Heart right ventricle (tissue), 16 donors: ENCODE results near the gene EEF1AKMT4. TPM values are rescaled to one million over a fixed set of nuclear protein-coding genes. Genes with fewer than 3 reads are reported as not detected.

Experiments
- ATAC-seq, 8 donors: fragments of 200-7000 bp; cut with Tn5 transposase; one replicate each; pipeline ENCODE4 v1.9.1; 2020; ENCODE audit warnings: mild to moderate bottlenecking in 8 of 8, moderate library complexity in 8 of 8, moderate number of reproducible peaks in 1 of 8
- DNase-seq, 2 donors: peaks; one replicate each; pipeline ENCODE4 v3.0.0-alpha.2; 2020
- H3K27ac ChIP-seq, 10 donors: fragments of 200-600 bp; sonication (generic) in 2 of 10; one replicate each; pipeline versions ENCODE4 v1.5.0 to v1.8.0; 2020 to 2022; ENCODE audit warnings: mild to moderate bottlenecking in 3 of 10
- H3K27me3 ChIP-seq, 7 donors: fragments of 200-600 bp; one replicate each; pipeline ENCODE4 v1.8.0; 2021 to 2022; ENCODE audit warnings: mild to moderate bottlenecking in 2 of 7
- H3K36me3 ChIP-seq, 9 donors: fragments of 200-600 bp; sonication (generic) in 1 of 9; one replicate each; pipeline versions ENCODE4 v1.5.0 to v1.8.0; 2020 to 2022; ENCODE audit warnings: mild to moderate bottlenecking in 2 of 9
- H3K4me1 ChIP-seq, 9 donors: fragments of 200-600 bp; sonication (generic) in 1 of 9; one replicate each; pipeline versions ENCODE4 v1.5.0 to v1.8.0; 2020 to 2022; ENCODE audit warnings: mild to moderate bottlenecking in 4 of 9
- H3K4me3 ChIP-seq, 10 donors: fragments of 200-600 bp; sonication (generic) in 2 of 10; one replicate each; pipeline versions ENCODE4 v1.5.0 to v1.8.0; 2020 to 2022; ENCODE audit warnings: mild to moderate bottlenecking in 7 of 10, moderate library complexity in 2 of 10
- H3K9me3 ChIP-seq, 11 donors: fragments of 200-600 bp in 10 of 11; sonication (generic) in 2 of 11; one replicate each; pipeline versions ENCODE4 v1.5.0 to v1.8.0; 2013 to 2022; ENCODE audit warnings: mild to moderate bottlenecking in 2 of 11, control low read depth in 1 of 11, moderate library complexity in 1 of 11
- WGBS, 2 donors: extraction: QIAGEN DNeasy Blood & Tissue Kit; methylation state at CpG; one replicate each; pipeline ENCODE4 v1.1.7; 2013; ENCODE audit warnings: inconsistent platforms in 1 of 2; 5-methylcytosine and 5-hydroxymethylcytosine counted together
- intact Hi-C, 10 donors: fragments of 100-400 bp; cut with DNase I; formaldehyde crosslinking; loops; one replicate each; pipeline versions ENCODE4 v1.11.1 to v1.14.2; 2022
- long read RNA-seq, 3 donors: library from polyadenylated mRNA; unstranded; transcript quantifications; one replicate each; pipeline ENCODE4 v2.0.0, GENCODE V29; 2020 to 2021
- polyA plus RNA-seq, 2 donors: library from polyadenylated mRNA; stranded (reverse); fragments of 200-250 nt; gene quantifications; one replicate each; pipeline ENCODE4 v1.2.3, GENCODE V29; 2013
- total RNA-seq, 10 donors: library from RNA; stranded (reverse); fragmentation: NEBNext Ultra II Directional in 3 of 10; extraction: Animal tissue kit (Norgen Biotek cat#: 25700) in 3 of 10; gene quantifications; one replicate each; pipeline versions ENCODE4 v1.2.1 to v1.2.4, GENCODE V29; 2021 to 2023
- TF ChIP-seq, protein P1 (sequence below), 9 donors: fragments of 200-600 bp; sonication (generic) in 2 of 9; IDR thresholded peaks; one replicate each; pipeline versions ENCODE4 v1.5.0 to v1.8.0; 2021 to 2022; ENCODE audit warnings: antibody characterized with exemption in 9 of 9, mild to moderate bottlenecking in 5 of 9, moderate library complexity in 1 of 9
- donor health status: Arrhythmogenic right ventricular cardiomyopathy.
- donor health status: ischemic (EF 13 %, LVEDD 7.1; RV severe dilation, severe dysfunction).
- donor health status: healthy with polysubstance abuse.
- donor health status: DM: no; HTN: yes; CAD: no.
- donor health status: DM: no; HTN: no; CAD: no.
- donor health status: ischemic (EF 25% LVEDD 6.9; RV normal size, moderate dysfunction).
- donor health status: ischemic (EF 25% LVEDD 5.7; RV mildly dilated, moderate dysfunction).
- donor health status: healthy.
- donor health status: DM: yes; HTN: yes; CAD: no.
- donor health status: Ischemic cardiomyopathy.
- donor health status: ischemic (EF 35%, LVEDD 5.7; RV mildly dilated, moderate dysfunction).
- donor health status: nonischemic (EF 11% LVEDD 7.7; RV severe dilation, severe dysfunction).
- donor health status: DM: yes; HTN: yes; CAD: no.
- donor health status: PGD.
- donor health status: ischemic (EF 29% LVEDD 5.4; RV normal size, mild dysfunction).
- donor health status: nonischemic (EF 23%, LVEDD 6.1; RV moderate dilation, normal function).

Gene EEF1AKMT4
- total RNA-seq (1 to 10 TPM in 7 of 10 donors, under 1 TPM in 3; 0.49 to 2.3 (median 1.1) TPM), polyA plus RNA-seq (10 to 100 TPM in 1 of 2 donors, under 1 TPM in 1; 0.95 to 19.4 TPM)
- long read RNA-seq, donor 1, partial matches to known transcripts: 0 of 3 reads
- long read RNA-seq, donor 1, other reads (novel, unspliced or antisense): 0 of 3 reads
- long read RNA-seq, donor 2, partial matches to known transcripts: 0 of 3 reads
- long read RNA-seq, donor 2, other reads (novel, unspliced or antisense): 0 of 3 reads
- long read RNA-seq, donor 3, partial matches to known transcripts: 0 of 2 reads
- long read RNA-seq, donor 3, other reads (novel, unspliced or antisense): 0 of 2 reads

DNA sequence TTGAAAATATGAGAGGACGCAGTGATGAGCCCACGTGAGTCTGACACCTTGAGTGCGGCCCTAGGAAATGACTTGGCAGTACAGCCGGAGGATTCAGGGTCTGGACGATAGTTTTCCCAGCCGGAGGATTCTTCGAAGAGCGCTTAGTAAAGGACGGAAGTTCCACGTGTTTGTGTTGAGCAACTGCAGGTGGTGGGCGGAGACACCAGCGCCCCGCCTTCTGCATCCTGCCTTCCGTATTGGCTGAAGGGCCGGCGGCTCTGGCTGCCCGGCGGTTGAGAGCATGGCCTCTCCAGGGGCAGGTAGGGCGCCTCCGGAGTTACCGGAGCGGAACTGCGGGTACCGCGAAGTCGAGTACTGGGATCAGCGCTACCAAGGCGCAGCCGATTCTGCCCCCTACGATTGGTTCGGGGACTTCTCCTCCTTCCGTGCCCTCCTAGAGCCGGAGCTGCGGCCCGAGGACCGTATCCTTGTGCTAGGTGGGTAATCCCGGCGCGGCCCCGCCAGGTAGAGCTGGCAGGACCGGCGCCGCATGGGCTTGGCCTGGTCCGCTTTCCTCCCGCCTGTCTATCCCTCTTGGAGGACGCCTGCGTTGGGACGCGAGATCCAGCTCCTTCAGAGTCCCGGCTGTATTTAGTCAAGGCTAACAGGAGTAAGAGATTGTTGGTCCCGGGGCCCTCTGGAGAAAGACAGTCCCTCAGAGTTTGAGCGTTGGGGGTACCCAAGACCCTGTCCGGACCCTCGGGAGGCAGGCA, at the start of gene EEF1AKMT4:
TSS of gene EEF1AKMT4 (plus strand) at position 261 of the 755 bp plus-strand sequence. CDS start at position 284, 23 bp downstream.
- Histone ChIP-seq H3K4me1 (peaks cover 0 to 23% (median 18%) of the 10 kb centered on the region in 9 donors), H3K4me3 (peak within 1 kb of the TSS; percentile 63 to 92 (median 82)), H3K27ac (peak within 1 kb of the TSS in 9 of 10 donors; percentile 77 to 94 (median 83)), H3K36me3 (peaks cover 0 to 14% (median 9%) of the 10 kb centered on the region in 9 donors), H3K9me3 (no peaks in the 10 kb centered on the region), H3K27me3 (no peaks in the 10 kb centered on the region)
- 0% methylated on average over 54 of the region's 54 CpGs for WGBS, 2 donors
- intact Hi-C loops: loop anchor here (1.0 to 10.0 kb wide), 15 partner anchors 48 to 355 kb away; partner anchors contain the start of genes ABCF3 (in 6 of the 10), EIF2B5 (in 5 of the 10), ABCC5 (in 2 of the 10) and DVL3 (in 2 of the 10)
- peak; percentile 94 to 96 for DNase-seq
- ATAC-seq: peak; percentile 98 to 100 (median 99)
- TF ChIP-seq, protein P1, sequence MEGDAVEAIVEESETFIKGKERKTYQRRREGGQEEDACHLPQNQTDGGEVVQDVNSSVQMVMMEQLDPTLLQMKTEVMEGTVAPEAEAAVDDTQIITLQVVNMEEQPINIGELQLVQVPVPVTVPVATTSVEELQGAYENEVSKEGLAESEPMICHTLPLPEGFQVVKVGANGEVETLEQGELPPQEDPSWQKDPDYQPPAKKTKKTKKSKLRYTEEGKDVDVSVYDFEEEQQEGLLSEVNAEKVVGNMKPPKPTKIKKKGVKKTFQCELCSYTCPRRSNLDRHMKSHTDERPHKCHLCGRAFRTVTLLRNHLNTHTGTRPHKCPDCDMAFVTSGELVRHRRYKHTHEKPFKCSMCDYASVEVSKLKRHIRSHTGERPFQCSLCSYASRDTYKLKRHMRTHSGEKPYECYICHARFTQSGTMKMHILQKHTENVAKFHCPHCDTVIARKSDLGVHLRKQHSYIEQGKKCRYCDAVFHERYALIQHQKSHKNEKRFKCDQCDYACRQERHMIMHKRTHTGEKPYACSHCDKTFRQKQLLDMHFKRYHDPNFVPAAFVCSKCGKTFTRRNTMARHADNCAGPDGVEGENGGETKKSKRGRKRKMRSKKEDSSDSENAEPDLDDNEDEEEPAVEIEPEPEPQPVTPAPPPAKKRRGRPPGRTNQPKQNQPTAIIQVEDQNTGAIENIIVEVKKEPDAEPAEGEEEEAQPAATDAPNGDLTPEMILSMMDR (IDR thresholded peaks at IDR 0.05): peak in 7 of 9 donors; percentile 42 to 66 (median 50)

DNA sequence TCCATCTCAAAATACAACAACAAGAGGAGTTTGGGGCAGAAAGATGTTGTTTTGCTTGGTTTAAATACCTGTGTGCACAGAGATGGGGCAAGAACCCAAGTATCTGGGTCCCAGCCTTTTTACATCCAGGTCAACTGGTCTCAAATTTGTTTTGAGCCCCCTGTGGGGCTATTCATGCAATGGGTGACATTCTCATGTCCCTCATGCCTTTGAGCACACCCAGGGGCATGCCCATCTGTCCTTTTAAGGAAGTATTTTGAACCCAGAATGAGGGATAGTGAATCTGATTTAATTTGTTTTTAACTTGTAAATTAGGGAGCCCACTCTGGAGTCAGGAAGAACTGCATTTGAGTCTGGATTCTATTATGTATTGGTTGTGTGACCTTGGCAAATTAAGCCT, 48.6 kb upstream of the EEF1AKMT4 start:
- H3K27ac ChIP-seq: no peak overlapping the region
- intact Hi-C loops: no loop called here
- DNase-seq (no peak), ATAC-seq (no peak)
- no peaks in the 10 kb centered on the region for H3K9me3 ChIP-seq
- peaks cover 0 to 9% (median 0%) of the 10 kb centered on the region in 9 donors for H3K36me3 ChIP-seq
- H3K4me3 ChIP-seq: no peak overlapping the region
- H3K4me1 ChIP-seq: no peaks in the 10 kb centered on the region
- peaks cover 0 to 2% (median 0%) of the 10 kb centered on the region in 7 donors for H3K27me3 ChIP-seq
- TF ChIP-seq, protein P1 (IDR thresholded peaks at IDR 0.05): no peak

GRCh38 chr3:184203526-184203925, 45.9 kb upstream of the EEF1AKMT4 start:
- no peaks in the 10 kb centered on the region for H3K9me3 ChIP-seq
- peaks cover 0 to 10% (median 5%) of the 10 kb centered on the region in 7 donors for H3K27me3 ChIP-seq
- no peak overlapping the region for H3K4me3 ChIP-seq
- WGBS, 2 donors: 77 to 84% methylated on average over 8 of the region's 8 CpGs
- ATAC-seq: no peak
- H3K4me1 ChIP-seq: no peaks in the 10 kb centered on the region
- no peaks in the 10 kb centered on the region for H3K36me3 ChIP-seq
- TF ChIP-seq, protein P1 (IDR thresholded peaks at IDR 0.05): no peak
- DNase-seq: no peak
- H3K27ac ChIP-seq: no peak overlapping the region
- intact Hi-C loops: no loop called here

- H3K27me3 ChIP-seq: peaks cover 0 to 10% (median 5%) of the 10 kb centered on the region in 7 donors
- ATAC-seq (no peak), DNase-seq (no peak)
- no peaks in the 10 kb centered on the region for H3K9me3 ChIP-seq
- intact Hi-C loops: no loop called here
- H3K4me3 ChIP-seq: no peak overlapping the region
- WGBS, 2 donors: 55 to 62% methylated on average over 11 of the region's 11 CpGs
- no peak overlapping the region for H3K27ac ChIP-seq
- peaks cover 0 to 4% (median 0%) of the 10 kb centered on the region in 9 donors for H3K4me1 ChIP-seq
- TF ChIP-seq, protein P1 (IDR thresholded peaks at IDR 0.05): no peak
- no peaks in the 10 kb centered on the region for H3K36me3 ChIP-seq
These were observed 40.1 kb upstream of the EEF1AKMT4 start for GRCh38 chr3:184209146-184209923.
